IPS DF 6.9 (cell line): ENCODE data around the gene NCBP2L.
A peak's percentile ranks its signal among the peaks of the same experiment; 100 is the strongest.
"Not testable (repeated sequence)": the region's sequence is repeated elsewhere in the genome, so short reads cannot be mapped to it uniquely, and the experiment has no call there.

Experiments
- DNase-seq: peaks from one replicate; pipeline ENCODE4 v3.0.0-alpha.2; 2013; ENCODE audit warnings: low read depth, low spot score
- H3K27ac ChIP-seq: one replicate; pipeline ENCODE4 v1.5.1; 2013; ENCODE audit warnings: low read length, control low read depth
- H3K27me3 ChIP-seq: 2 replicates; pipeline ENCODE4 v1.6.1; 2013; ENCODE audit warnings: mild to moderate bottlenecking, low read length; ENCODE audit not compliant: control insufficient read depth, insufficient read depth
- H3K36me3 ChIP-seq: 2 replicates; pipeline ENCODE4 v1.6.1; 2013; ENCODE audit warnings: low read length; ENCODE audit not compliant: control insufficient read depth, insufficient read depth
- H3K4me1 ChIP-seq: 2 replicates; pipeline ENCODE4 v1.6.1; 2013; ENCODE audit warnings: low read length; ENCODE audit not compliant: control insufficient read depth, insufficient read depth
- H3K4me3 ChIP-seq: 2 replicates; pipeline ENCODE4 v1.5.1; 2013; ENCODE audit warnings: mild to moderate bottlenecking, low read length
- H3K9me3 ChIP-seq: 2 replicates; pipeline ENCODE4 v1.6.1; 2013; ENCODE audit warnings: low read length, inconsistent platforms; ENCODE audit not compliant: control insufficient read depth, insufficient read depth
- WGBS: extraction: QIAGEN DNeasy Blood & Tissue Kit; methylation state at CpG from one replicate; pipeline ENCODE4 v1.1.7; 2013; ENCODE audit warnings: mixed read lengths, missing lambda C conversion rate; ENCODE audit not compliant: insufficient read length, insufficient coverage; 5-methylcytosine and 5-hydroxymethylcytosine counted together

NCBP2L gene

DNA sequence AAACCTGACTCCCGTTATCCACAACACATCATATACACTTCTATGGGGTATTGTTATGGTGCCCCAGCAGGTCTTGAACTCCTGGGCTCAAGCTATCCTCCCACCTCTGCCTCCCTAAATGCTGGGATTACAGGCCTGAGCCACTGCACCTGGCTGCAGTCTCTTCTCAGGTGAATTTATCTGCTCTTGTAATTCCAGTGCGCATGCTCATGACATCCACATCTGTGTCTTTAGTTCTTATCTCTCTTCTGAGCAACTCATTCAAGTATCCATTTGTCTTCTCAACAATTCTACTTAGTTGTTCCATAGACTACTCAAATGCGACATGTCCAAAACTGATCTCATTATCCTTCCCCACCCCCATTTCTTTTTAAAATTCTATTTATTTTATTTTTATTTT is 27.6 kb downstream of the NCBP2L start:
- no peaks in the 10 kb centered on the region for H3K4me1 ChIP-seq
- no peaks in the 10 kb centered on the region for H3K9me3 ChIP-seq
- no peak for DNase-seq
- H3K36me3 ChIP-seq: no peaks in the 10 kb centered on the region
- H3K27me3 ChIP-seq: no peaks in the 10 kb centered on the region
- no peak overlapping the region for H3K27ac ChIP-seq
- WGBS: 100% methylated on average over 1 of the region's 3 CpGs
- H3K4me3 ChIP-seq: no peak overlapping the region

GRCh38 chrX:107810053-107810452 is 32.5 kb downstream of the NCBP2L start:
- not testable (repeated sequence) for H3K4me1 ChIP-seq, H3K27ac ChIP-seq, DNase-seq, H3K4me3 ChIP-seq, H3K9me3 ChIP-seq, H3K36me3 ChIP-seq, H3K27me3 ChIP-seq
- no CpG with 5 or more reads among the region's 10 CpGs for WGBS

DNA sequence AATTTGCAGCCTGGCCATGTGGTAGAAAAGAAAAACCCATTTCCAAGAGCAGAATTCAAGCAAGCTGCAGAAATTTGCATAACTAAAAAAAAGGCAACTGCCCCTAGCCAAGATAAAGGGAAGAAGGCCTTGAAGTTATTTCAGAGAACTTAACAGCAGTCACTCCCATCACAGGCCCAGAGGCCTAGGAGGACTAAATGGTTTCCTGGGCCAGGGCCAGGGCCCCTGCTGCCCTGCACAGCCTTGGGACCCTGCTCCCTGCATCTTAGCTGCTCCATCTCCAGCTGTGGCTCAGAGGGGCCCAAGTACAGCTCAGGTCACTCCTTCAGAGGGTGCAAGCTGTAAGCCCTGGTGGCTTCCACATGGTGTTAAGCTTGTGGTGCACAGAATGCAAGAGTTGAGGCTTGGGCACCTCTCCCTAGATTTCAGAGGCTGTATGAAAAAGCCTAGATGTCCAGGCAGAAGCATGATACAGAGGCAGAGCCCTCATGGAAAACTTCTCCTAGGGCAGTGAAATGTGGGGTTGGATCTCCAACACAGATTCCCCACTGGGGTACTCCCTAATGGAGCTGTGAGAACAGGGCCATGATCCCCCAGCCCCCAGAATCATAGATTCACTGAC is 41.5 kb downstream of the NCBP2L start:
- H3K36me3 ChIP-seq: no peaks in the 10 kb centered on the region
- no peak overlapping the region for H3K4me3 ChIP-seq
- no peaks in the 10 kb centered on the region for H3K27me3 ChIP-seq
- DNase-seq: no peak
- no peaks in the 10 kb centered on the region; the same call in 1 of the 2 replicates for H3K9me3 ChIP-seq
- no peak overlapping the region for H3K27ac ChIP-seq
- no peaks in the 10 kb centered on the region for H3K4me1 ChIP-seq

- WGBS: no CpG with 5 or more reads among the region's 2 CpGs
- H3K27me3 ChIP-seq: peaks cover 10% of the 10 kb centered on the region
- H3K4me1 ChIP-seq: peaks cover 1% of the 10 kb centered on the region; the same call in 1 of the 2 replicates
These were observed 45.5 kb downstream of the NCBP2L start for GRCh38 chrX:107823042-107823441.

DNA sequence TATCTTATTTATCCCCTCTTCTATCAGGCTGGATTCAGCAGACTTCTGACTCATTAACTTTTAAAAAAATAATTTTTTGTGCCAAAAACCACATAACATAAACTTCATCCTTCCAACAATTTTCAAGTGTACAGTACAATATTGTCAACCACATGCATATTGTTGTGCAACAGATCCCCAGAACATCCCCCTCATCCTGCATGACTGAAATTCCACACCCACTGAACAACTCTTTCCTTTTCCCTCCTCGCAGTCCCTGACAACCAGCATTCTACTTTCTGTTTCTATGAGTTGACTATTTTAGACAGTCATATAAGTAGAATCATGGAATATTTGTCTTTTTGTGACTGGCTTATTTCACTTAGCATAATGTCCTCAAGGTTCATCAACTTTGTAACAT is 45.9 kb downstream of the NCBP2L start:
- H3K27ac ChIP-seq: no peak overlapping the region
- DNase-seq: no peak
- peaks cover 1% of the 10 kb centered on the region; the same call in 1 of the 2 replicates for H3K4me1 ChIP-seq
- WGBS: no CpG with 5 or more reads among the region's 1 CpG
- H3K27me3 ChIP-seq: peaks cover 10% of the 10 kb centered on the region
- H3K36me3 ChIP-seq: no peaks in the 10 kb centered on the region
- H3K9me3 ChIP-seq: no peaks in the 10 kb centered on the region; the same call in 1 of the 2 replicates
- H3K4me3 ChIP-seq: no peak overlapping the region

More at GRCh38 chrX:107823042-107823441, 45.5 kb downstream of the NCBP2L start:
- Histone ChIP-seq H3K27ac (no peak overlapping the region), H3K4me3 (no peak overlapping the region), H3K9me3 (no peaks in the 10 kb centered on the region; the same call in 1 of the 2 replicates), H3K36me3 (no peaks in the 10 kb centered on the region)
- no peak for DNase-seq

DNA sequence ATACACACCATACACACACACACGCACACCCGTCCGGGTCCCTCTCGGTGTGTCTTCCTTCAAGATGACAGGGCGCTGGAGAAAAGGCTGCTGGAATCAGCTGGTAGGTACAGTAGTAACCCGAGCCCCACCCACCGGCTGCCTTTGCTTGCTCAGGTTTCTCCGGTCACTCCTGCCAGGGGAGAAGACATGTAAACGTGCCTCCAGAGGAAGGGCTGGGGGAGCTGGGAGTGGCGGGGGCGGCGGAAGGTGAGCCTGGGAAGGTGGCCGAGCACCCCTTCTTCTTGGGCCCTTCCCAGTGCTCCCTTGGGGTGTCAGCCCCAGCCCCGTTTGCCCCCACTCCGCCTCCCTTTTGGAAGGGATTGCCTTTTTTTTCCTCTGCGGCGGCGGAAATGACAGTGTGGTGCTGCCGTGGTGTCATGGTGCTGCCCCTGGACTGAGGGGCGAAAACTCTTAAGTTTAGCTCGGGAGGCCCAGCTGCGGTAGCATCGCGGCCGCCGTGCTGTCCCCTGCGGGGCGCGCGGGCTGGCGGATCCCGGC is 48.2 kb downstream of the NCBP2L start, which contains the start of gene MID2:
Gene MID2, plus strand, starts transcription at position 169 of the 540 bp plus-strand sequence. CDS start 561 bp downstream, outside the sequence.
- Histone ChIP-seq H3K27ac (no peak within 1 kb of the TSS), H3K9me3 (no peaks in the 10 kb centered on the region), H3K4me1 (peaks cover 1% of the 10 kb centered on the region; the same call in 1 of the 2 replicates), H3K4me3 (peak within 1 kb of the TSS; percentile 37; the same call in 1 of the 2 replicates), H3K27me3 (peaks cover 10% of the 10 kb centered on the region), H3K36me3 (no peaks in the 10 kb centered on the region)
- DNase-seq: no peak
- no CpG with 5 or more reads among the region's 32 CpGs for WGBS

DNA sequence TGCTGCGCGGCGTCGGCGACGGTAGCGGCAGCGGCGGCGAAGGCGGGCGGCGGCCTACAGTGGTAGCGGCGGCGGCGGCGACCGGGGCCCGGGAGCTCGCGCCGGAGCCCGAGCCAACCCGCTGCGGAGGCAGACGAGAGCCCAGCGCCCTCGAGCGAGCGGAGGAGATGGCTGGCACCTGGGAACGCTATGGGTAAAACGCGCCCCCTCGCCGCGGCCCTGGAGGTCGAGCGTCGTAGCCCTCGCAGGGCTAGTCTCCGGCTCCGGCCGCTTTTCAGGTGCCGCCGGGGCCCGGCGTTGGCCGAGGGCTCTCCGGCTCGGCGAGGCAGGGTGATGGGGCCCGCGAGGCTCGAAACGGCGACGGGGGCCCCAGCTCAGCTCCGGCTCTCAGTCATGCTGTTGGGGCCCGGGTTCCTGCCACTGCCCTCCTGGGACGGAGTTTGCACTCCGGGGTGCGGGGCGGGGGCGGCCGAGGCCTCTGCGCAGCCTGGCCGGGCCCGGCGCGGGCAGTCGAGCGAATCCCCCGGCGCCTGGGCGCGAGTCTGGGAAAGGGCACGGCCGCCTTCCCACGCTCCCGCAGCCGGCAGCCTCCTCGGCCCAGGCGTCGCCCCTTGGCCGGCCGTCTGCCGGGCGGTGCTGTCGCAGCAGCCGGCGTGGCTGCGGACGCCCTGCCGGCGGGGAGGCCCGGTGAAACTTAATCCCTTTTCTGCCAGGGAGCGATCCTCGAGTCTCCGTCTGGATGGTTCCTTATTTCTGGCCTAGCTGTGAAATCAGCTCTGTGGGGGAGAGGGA is 48.9 kb downstream of the NCBP2L start:
- DNase-seq: no peak
- Histone ChIP-seq H3K27me3 (peaks cover 10% of the 10 kb centered on the region), H3K4me3 (peak overlapping the region; percentile 37; the same call in 1 of the 2 replicates), H3K4me1 (peaks cover 1% of the 10 kb centered on the region; the same call in 1 of the 2 replicates), H3K36me3 (no peaks in the 10 kb centered on the region), H3K9me3 (no peaks in the 10 kb centered on the region), H3K27ac (no peak overlapping the region)
- no CpG with 5 or more reads among the region's 100 CpGs for WGBS

DNA sequence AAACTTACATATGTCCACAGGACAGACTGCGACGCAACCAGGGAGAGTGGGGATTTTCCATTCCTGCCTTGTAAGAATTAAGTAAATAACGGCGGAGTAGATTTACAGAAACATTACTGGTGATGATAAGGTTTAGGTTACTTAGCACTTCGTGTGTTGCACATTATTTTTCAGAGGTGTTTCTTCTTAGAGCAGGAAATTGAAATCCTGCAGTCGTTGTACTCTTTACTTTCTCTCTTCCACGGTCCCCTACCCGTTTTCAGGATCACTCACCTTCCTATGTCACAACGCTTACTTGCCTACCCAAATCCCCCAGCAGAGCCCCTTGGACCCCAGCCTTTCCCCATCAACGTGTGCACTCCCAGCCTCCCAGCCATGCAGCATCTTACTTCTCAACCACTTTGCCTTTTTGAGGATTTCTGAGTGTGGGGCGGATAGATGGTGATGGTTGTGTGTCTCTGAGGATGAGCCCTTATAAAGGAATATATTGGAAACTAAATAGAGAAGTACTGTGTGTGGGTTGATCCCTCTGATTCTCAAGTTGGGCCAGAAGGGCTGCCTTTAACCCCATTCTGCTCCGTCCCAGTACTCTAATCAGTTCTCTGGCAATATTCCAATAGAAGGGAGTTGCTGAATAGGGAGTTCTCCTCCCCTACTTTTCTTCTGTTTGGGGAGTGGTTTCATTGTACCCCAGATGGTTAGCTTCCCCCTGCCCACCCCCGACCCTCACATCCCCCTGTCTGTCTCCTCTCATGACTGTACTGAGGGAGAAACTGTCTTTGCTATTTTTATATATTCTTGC is 49.7 kb downstream of the NCBP2L start:
- Histone ChIP-seq H3K4me1 (peaks cover 1% of the 10 kb centered on the region; the same call in 1 of the 2 replicates), H3K27ac (no peak overlapping the region), H3K4me3 (peak overlapping the region; percentile 37; the same call in 1 of the 2 replicates), H3K36me3 (no peaks in the 10 kb centered on the region), H3K9me3 (no peaks in the 10 kb centered on the region), H3K27me3 (peaks cover 10% of the 10 kb centered on the region)
- no peak for DNase-seq
- no CpG with 5 or more reads among the region's 13 CpGs for WGBS

GRCh38 chrX:107827852-107828251 is 50.3 kb downstream of the NCBP2L start:
- DNase-seq: no peak
- Histone ChIP-seq H3K4me3 (no peak overlapping the region), H3K9me3 (no peaks in the 10 kb centered on the region), H3K27ac (no peak overlapping the region), H3K36me3 (no peaks in the 10 kb centered on the region), H3K27me3 (peaks cover 10% of the 10 kb centered on the region), H3K4me1 (peaks cover 1% of the 10 kb centered on the region; the same call in 1 of the 2 replicates)
- no CpG with 5 or more reads among the region's 4 CpGs for WGBS

- Histone ChIP-seq H3K36me3 (no peaks in the 10 kb centered on the region), H3K4me1 (peaks cover 1% of the 10 kb centered on the region; the same call in 1 of the 2 replicates), H3K27me3 (peaks cover 9% of the 10 kb centered on the region), H3K27ac (no peak overlapping the region), H3K4me3 (no peak overlapping the region), H3K9me3 (no peaks in the 10 kb centered on the region)
- WGBS: no CpG with 5 or more reads among the region's 1 CpG
- no peak for DNase-seq
These were observed 52.3 kb downstream of the NCBP2L start for GRCh38 chrX:107829878-107830277.
